PC-3 (cell line): Measurements from ENCODE around the gene LATS2. TPM values are rescaled to one million over a fixed set of nuclear protein-coding genes. Genes with fewer than 3 reads are reported as not detected.

Source experiments
- ATAC-seq: fragments of 200-7000 bp; cut with Tn5 transposase; 2 replicates; pipeline ENCODE4 v1.9.1; 2020; ENCODE audit warnings: mild to moderate bottlenecking, moderate library complexity
- BruUV-seq: library from RNA; stranded (reverse); fragments of 400-500 nt; replicated peaks from 2 replicates; lab custom pipeline; 2021; lab: Mats Ljungman, UMichigan
- CTCF ChIA-PET: fragments of 300-600 bp; sonication (Branson Sonifier 250); formaldehyde crosslinking; loops from one replicate; lab custom pipeline; 2022; ENCODE audit warnings: antibody characterized with exemption; lab: Charles Lee
- POLR2A ChIA-PET: fragments of 300-600 bp; sonication (Branson Sonifier 250); formaldehyde crosslinking; loops from one replicate; lab custom pipeline; 2022; ENCODE audit warnings: antibody characterized with exemption; ENCODE audit not compliant: unreplicated experiment; lab: Charles Lee
- DNase-seq: peaks from one replicate; pipeline ENCODE4 v3.0.0-alpha.2; 2015
- H2AFZ ChIP-seq: fragments of 300-600 bp; sonication (generic); 2 replicates; pipeline ENCODE4 v1.6.0; 2016; ENCODE audit warnings: antibody characterized with exemption, low read length
- H3F3A ChIP-seq: fragments of 300-600 bp; sonication (generic); one replicate; pipeline ENCODE4 v1.6.0; 2017; ENCODE audit warnings: antibody characterized with exemption, low read length, control low read depth, mild to moderate bottlenecking; ENCODE audit not compliant: unreplicated experiment
- H3K27ac ChIP-seq: fragments of 300-600 bp; sonication (generic); 2 replicates; pipeline ENCODE4 v1.5.1; 2016; ENCODE audit warnings: mild to moderate bottlenecking, low read length
- H3K27me3 ChIP-seq: fragments of 300-600 bp; sonication (generic); 2 replicates; pipeline ENCODE4 v1.6.1; 2016; ENCODE audit warnings: low read length, mixed read lengths
- H3K36me3 ChIP-seq: fragments of 300-600 bp; sonication (generic); 2 replicates; pipeline ENCODE4 v1.6.1; 2016; ENCODE audit warnings: low read depth, mixed run types, low read length, mixed read lengths
- H3K4me1 ChIP-seq: fragments of 300-600 bp; sonication (generic); 2 replicates; pipeline ENCODE4 v1.5.1; 2016; ENCODE audit warnings: low read length; ENCODE audit not compliant: insufficient read depth
- H3K4me2 ChIP-seq: fragments of 300-600 bp; sonication (generic); 2 replicates; pipeline ENCODE4 v1.6.0; 2016; ENCODE audit warnings: low read length
- H3K4me3 ChIP-seq: fragments of 300-600 bp; sonication (generic); 2 replicates; pipeline ENCODE4 v1.5.1; 2016; ENCODE audit warnings: mild to moderate bottlenecking, low read length, mixed read lengths
- H3K79me2 ChIP-seq: fragments of 300-600 bp; sonication (generic); 2 replicates; pipeline ENCODE4 v1.6.1; 2017; ENCODE audit warnings: low read length, mixed read lengths
- H3K9ac ChIP-seq: fragments of 300-600 bp; sonication (generic); 2 replicates; pipeline ENCODE4 v1.6.0; 2016; ENCODE audit warnings: mild to moderate bottlenecking, low read length
- H3K9me2 ChIP-seq: fragments of 300-600 bp; sonication (generic); replicated peaks from 2 replicates; pipeline ENCODE4 v1.6.1; 2016; ENCODE audit warnings: mixed run types, low read length, mixed read lengths
- H3K9me3 ChIP-seq: fragments of 300-600 bp; sonication (generic); 2 replicates; pipeline ENCODE4 v1.6.1; 2016; ENCODE audit warnings: low read length, mixed read lengths
- H4K20me1 ChIP-seq: fragments of 300-600 bp; sonication (generic); 2 replicates; pipeline ENCODE4 v1.6.1; 2016; ENCODE audit warnings: low read length, mixed read lengths
- EZH2 ChIP-seq: fragments of 300-600 bp; sonication (generic); IDR thresholded peaks from one replicate; pipeline ENCODE4 v1.6.1; 2017; ENCODE audit warnings: antibody characterized with exemption, mild to moderate bottlenecking, low read length; ENCODE audit not compliant: unreplicated experiment
- EZH2phosphoT487 ChIP-seq: fragments of 300-600 bp; sonication (generic); IDR thresholded peaks from 2 replicates; pipeline ENCODE4 v1.6.1; 2018; ENCODE audit warnings: mild to moderate bottlenecking, antibody characterized with exemption, low read length, borderline replicate concordance
- intact Hi-C: fragments of 100-400 bp; cut with micrococcal nuclease; formaldehyde crosslinking; loops from 2 replicates; pipeline ENCODE4 v1.9.0; 2023
- total RNA-seq: library from RNA; depleted of rRNA; stranded (reverse); fragments of >200 nt; gene quantifications from 2 replicates; pipeline ENCODE4 v1.2.3, GENCODE V29; 2014
- TF ChIP-seq, protein P1 (sequence below): fragments of 300-600 bp; sonication (generic); conservative IDR thresholded peaks from 2 replicates; pipeline ENCODE4 v1.5.1; 2017; ENCODE audit warnings: antibody characterized with exemption, low read depth, mild to moderate bottlenecking, low read length

The LATS2 gene
- total RNA-seq, 1 experiment from 2014 or later: 11.0 TPM

DNA sequence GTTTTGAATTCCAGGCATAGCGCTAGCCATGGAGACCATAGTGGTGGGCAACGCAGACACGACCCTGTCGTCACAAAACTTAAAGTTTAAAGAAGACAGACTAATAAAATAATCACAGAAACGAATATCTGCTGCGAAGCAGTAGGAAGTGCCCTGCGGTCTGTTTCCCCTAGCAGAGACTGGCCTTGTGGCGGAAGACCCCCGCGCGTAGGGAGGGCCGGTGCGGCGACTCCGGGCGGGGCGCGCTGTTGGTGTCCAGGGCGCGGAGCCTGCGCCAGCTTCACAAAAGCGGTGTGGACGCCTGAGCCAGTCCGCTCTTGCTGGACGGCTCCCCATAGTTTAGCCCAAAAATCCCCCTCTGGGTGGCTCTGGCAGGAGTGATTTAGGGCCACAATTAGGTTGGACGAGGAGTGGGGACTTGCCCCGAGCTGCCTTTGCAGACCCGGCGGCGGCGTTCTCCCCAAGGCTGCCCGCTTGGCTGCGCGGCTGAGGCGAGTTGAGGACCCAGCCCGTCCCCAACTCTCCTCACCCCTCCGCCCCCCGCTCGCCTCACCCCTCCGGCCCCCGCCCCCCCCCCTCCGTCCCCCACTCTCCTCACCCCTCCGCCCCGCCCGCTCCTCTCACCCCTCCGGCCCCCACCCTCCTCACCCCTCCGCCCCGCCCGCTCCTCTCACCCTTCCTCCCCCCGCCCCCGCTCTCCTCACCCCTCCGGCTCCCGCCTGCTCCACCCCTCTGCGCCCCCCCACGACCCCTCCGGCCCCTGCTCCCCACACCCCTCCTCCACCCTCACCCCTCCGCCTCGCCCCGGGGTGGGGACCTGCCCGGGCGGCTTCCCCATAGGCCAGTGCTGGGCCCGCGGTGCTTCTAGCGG, 14.2 kb upstream of the LATS2 start:
- peak overlapping the region; percentile 95 for H2AFZ ChIP-seq
- 0 out of 2 replicates have a peak overlapping the region, but pooled peaks have one; percentile 29 for H3K9ac ChIP-seq
- H3K4me3 ChIP-seq: peak overlapping the region; percentile 69
- H3K79me2 ChIP-seq: no peaks in the 10 kb centered on the region
- no TSS peak for BruUV-seq
- DNase-seq: no peak
- H3F3A ChIP-seq: no peaks in the 10 kb centered on the region
- H3K4me1 ChIP-seq: peaks cover 23% of the 10 kb centered on the region; the same call in 1 of the 2 replicates
- TF ChIP-seq EZH2 (no peak), EZH2phosphoT487 (no peak)
- TF ChIP-seq, protein P1, sequence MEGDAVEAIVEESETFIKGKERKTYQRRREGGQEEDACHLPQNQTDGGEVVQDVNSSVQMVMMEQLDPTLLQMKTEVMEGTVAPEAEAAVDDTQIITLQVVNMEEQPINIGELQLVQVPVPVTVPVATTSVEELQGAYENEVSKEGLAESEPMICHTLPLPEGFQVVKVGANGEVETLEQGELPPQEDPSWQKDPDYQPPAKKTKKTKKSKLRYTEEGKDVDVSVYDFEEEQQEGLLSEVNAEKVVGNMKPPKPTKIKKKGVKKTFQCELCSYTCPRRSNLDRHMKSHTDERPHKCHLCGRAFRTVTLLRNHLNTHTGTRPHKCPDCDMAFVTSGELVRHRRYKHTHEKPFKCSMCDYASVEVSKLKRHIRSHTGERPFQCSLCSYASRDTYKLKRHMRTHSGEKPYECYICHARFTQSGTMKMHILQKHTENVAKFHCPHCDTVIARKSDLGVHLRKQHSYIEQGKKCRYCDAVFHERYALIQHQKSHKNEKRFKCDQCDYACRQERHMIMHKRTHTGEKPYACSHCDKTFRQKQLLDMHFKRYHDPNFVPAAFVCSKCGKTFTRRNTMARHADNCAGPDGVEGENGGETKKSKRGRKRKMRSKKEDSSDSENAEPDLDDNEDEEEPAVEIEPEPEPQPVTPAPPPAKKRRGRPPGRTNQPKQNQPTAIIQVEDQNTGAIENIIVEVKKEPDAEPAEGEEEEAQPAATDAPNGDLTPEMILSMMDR: no peak
- H4K20me1 ChIP-seq: no peaks in the 10 kb centered on the region
- H3K36me3 ChIP-seq: no peaks in the 10 kb centered on the region
- peak; percentile 54 for ATAC-seq
- intact Hi-C loops: no loop called here
- no peaks in the 10 kb centered on the region for H3K27me3 ChIP-seq
- no peaks in the 10 kb centered on the region for H3K9me3 ChIP-seq
- CTCF ChIA-PET: interaction anchor here (0.6 kb wide), 1 partner anchor 82 kb away, joined by 11 read pairs; no protein-coding TSS in a partner anchor
- POLR2A ChIA-PET: no interaction called here
- H3K4me2 ChIP-seq: peak overlapping the region; percentile 91
- no peak overlapping the region for H3K27ac ChIP-seq
- no peaks in the 10 kb centered on the region for H3K9me2 ChIP-seq

DNA sequence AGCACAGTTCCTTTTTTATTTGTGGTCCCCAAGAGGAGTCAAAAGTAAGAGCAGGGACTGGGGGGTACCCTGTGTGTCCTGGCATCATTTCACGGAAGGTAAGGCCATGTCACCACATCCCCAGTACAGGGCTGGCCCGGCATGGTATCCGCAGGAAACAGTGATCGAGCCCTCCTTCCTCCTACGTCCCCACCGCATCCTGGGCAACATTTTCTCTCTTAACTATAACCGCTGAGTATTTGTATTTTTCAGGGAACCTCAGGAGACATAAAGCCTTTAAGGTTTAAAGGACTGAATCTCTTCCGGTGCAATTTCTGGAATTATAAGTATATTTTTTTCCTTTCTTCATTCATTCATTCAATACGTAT, 13.6 kb upstream of the LATS2 start:
- H3K27me3 ChIP-seq: no peaks in the 10 kb centered on the region
- no TSS peak for BruUV-seq
- H3K79me2 ChIP-seq: no peaks in the 10 kb centered on the region
- peak overlapping the region; percentile 69 for H3K4me3 ChIP-seq
- TF ChIP-seq EZH2phosphoT487: no peak
- TF ChIP-seq EZH2: no peak
- TF ChIP-seq, protein P1: no peak
- CTCF ChIA-PET: interaction anchor here (0.6 kb wide), 1 partner anchor 82 kb away, joined by 11 read pairs; no protein-coding TSS in a partner anchor
- H3K4me1 ChIP-seq: peaks cover 22% of the 10 kb centered on the region
- no peaks in the 10 kb centered on the region for H3K36me3 ChIP-seq
- no peak for ATAC-seq
- H2AFZ ChIP-seq: peak overlapping the region; percentile 95
- POLR2A ChIA-PET: no interaction called here
- no peaks in the 10 kb centered on the region for H4K20me1 ChIP-seq
- no peaks in the 10 kb centered on the region for H3K9me2 ChIP-seq
- no peak overlapping the region for H3K9ac ChIP-seq
- no peak for DNase-seq
- no peaks in the 10 kb centered on the region for H3K9me3 ChIP-seq
- peak overlapping the region; percentile 91 for H3K4me2 ChIP-seq
- no peaks in the 10 kb centered on the region for H3F3A ChIP-seq
- H3K27ac ChIP-seq: no peak overlapping the region
- intact Hi-C loops: no loop called here

DNA sequence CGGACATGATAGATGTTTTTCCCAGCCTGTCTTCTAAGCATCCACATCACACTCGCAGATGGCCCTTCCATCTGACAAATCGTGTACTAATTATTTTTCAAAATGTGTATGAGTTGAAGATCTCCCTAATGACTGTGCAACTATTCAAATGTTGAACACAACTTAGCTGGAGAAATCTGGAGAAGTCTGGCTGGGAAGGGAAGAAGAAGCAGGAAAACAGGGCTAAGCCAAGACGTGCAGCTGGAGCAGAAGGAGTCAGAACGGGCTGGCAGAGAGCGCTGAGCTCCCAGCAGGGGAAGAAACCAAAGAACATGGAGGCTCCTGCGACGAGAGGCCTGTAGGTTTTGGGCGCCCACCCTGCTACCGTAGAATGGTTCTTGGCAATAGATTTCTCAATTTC, 13.2 kb upstream of the LATS2 start:
- ChIA-PET POLR2A (no interaction called here), CTCF (no interaction called here)
- H3K9ac ChIP-seq: no peak overlapping the region
- H3K9me3 ChIP-seq: no peaks in the 10 kb centered on the region
- H3K9me2 ChIP-seq: no peaks in the 10 kb centered on the region
- H2AFZ ChIP-seq: no peak overlapping the region
- TF ChIP-seq, protein P1: no peak
- TF ChIP-seq EZH2phosphoT487: no peak
- no peak for TF ChIP-seq EZH2
- no peaks in the 10 kb centered on the region for H3K79me2 ChIP-seq
- no peak for DNase-seq
- no peak overlapping the region for H3K4me3 ChIP-seq
- ATAC-seq: no peak
- no peak overlapping the region for H3K4me2 ChIP-seq
- no peak overlapping the region for H3K27ac ChIP-seq
- intact Hi-C loops: no loop called here
- no TSS peak for BruUV-seq
- H4K20me1 ChIP-seq: no peaks in the 10 kb centered on the region
- H3K4me1 ChIP-seq: peaks cover 21% of the 10 kb centered on the region
- no peaks in the 10 kb centered on the region for H3K36me3 ChIP-seq
- no peaks in the 10 kb centered on the region for H3F3A ChIP-seq
- H3K27me3 ChIP-seq: no peaks in the 10 kb centered on the region
